HEK293 (cell line): ENCODE data around the gene ANKRD33B.

ENCODE experiments used
- CTCF ChIP-seq: fragments of 450-650 bp; formaldehyde crosslinking; IDR thresholded peaks from 2 replicates; pipeline ENCODE4 v1.5.1; 2016; ENCODE audit warnings: missing biosample characterization, missing genetic modification characterization
- GLI4 ChIP-seq: fragments of 450-650 bp; formaldehyde crosslinking; IDR thresholded peaks from 2 replicates; pipeline ENCODE4 v1.5.1; 2016; ENCODE audit warnings: missing biosample characterization, missing genetic modification characterization
- KLF10 ChIP-seq: fragments of 450-650 bp; IDR thresholded peaks from 2 replicates; pipeline ENCODE4 v1.5.1; 2018; ENCODE audit warnings: missing biosample characterization, mild to moderate bottlenecking, missing genetic modification characterization
- SCRT2 ChIP-seq: fragments of 450-650 bp; formaldehyde crosslinking; IDR thresholded peaks from 2 replicates; pipeline ENCODE4 v1.5.1; 2016; ENCODE audit warnings: missing biosample characterization, missing genetic modification characterization
- ZBTB1 ChIP-seq: fragments of 450-650 bp; formaldehyde crosslinking; IDR thresholded peaks from 2 replicates; pipeline ENCODE4 v1.5.1; 2016; ENCODE audit warnings: missing biosample characterization, missing genetic modification characterization
- ZNF645 ChIP-seq: fragments of 450-650 bp; formaldehyde crosslinking; IDR thresholded peaks from 2 replicates; pipeline ENCODE4; 2016; ENCODE audit warnings: missing biosample characterization, missing genetic modification characterization

- TF ChIP-seq CTCF (tag by site-specific recombination): no peak
- no peak for TF ChIP-seq KLF10 (tag by site-specific recombination)
- TF ChIP-seq ZBTB1 (tag by site-specific recombination): no peak
- TF ChIP-seq SCRT2 (tag by site-specific recombination): no peak
- no peak for TF ChIP-seq GLI4 (tag by site-specific recombination)
- no peak for TF ChIP-seq ZNF645
Observed at GRCh38 chr5:10585518-10585915, 21.6 kb downstream of the ANKRD33B start.
